ENCODE results near the gene CITED2. TPM values are rescaled to one million over a fixed set of nuclear protein-coding genes. Genes with fewer than 3 reads are reported as not detected.

The CITED2 gene
- polyA plus RNA-seq, 1 donor (not counting 4 experiments of a cell fraction or from before 2014, with no cell fraction given), result 25.0 TPM

GRCh38 chr6:139335447-139336210 is 38.8 kb downstream of the CITED2 start:
- H3K9ac ChIP-seq (ENCODE audit: control insufficient read depth, extremely low read depth, insufficient read depth, low read length), result peak overlapping the region; percentile 59
- dilution Hi-C loops (cut with MboI; ENCODE audit: extremely low pct_ligation_motif_present, low sequenced_read_pairs), result no loop called here

GRCh38 chr6:139334806-139335446 is 39.5 kb downstream of the CITED2 start:
- Histone ChIP-seq H3K27me3 (ENCODE audit: control insufficient read depth, extremely low read depth, insufficient read depth, low read length) (no peaks in the 10 kb centered on the region), H3K79me2 (ENCODE audit: control insufficient read depth, insufficient read depth, low read length) (no peaks in the 10 kb centered on the region), H3K9me1 (ENCODE audit: control insufficient read depth, extremely low read depth, insufficient read depth, low read length) (no peaks in the 10 kb centered on the region), H3K9me3 (ENCODE audit: control insufficient read depth, low read depth, low read length) (no peaks in the 10 kb centered on the region), H3K9ac (ENCODE audit: control insufficient read depth, extremely low read depth, insufficient read depth, low read length) (peak overlapping the region; percentile 59), H3K4me2 (ENCODE audit: control insufficient read depth, extremely low read depth, insufficient read depth, low read depth, low read length) (peak overlapping the region; percentile 65), H3K4me1 (ENCODE audit: control insufficient read depth, extremely low read depth, insufficient read depth, low read length) (peaks cover 25% of the 10 kb centered on the region), H3K4me3 (ENCODE audit: control insufficient read depth in 2 of 3, extremely low read depth in 1 of 3, insufficient read depth in 2 of 3, low read depth in 1 of 3, low read length in 3 of 3) (peak overlapping the region in 2 of 3 experiments; percentile 12 to 35), H3K27ac (ENCODE audit: control insufficient read depth, insufficient read depth, low read length) (peak overlapping the region; percentile 97), H3K36me3 (ENCODE audit: control insufficient read depth in 2 of 2, extremely low read depth in 1 of 2, insufficient read depth in 2 of 2, low read length in 2 of 2) (no peaks in the 10 kb centered on the region), H2AFZ (ENCODE audit: control insufficient read depth, low read length) (peak overlapping the region; percentile 83), H4K20me1 (ENCODE audit: control insufficient read depth, extremely low read depth, insufficient read depth, low read length) (no peaks in the 10 kb centered on the region)
- dilution Hi-C loops (cut with MboI; ENCODE audit: extremely low pct_ligation_motif_present, low sequenced_read_pairs), result no loop called here
- peak; percentile 89 for FAIRE-seq
- TF ChIP-seq EZH2 (IDR thresholded peaks at IDR 0.05; ENCODE audit: low read length) (no peak), CTCF (optimal IDR thresholded peaks at IDR 0.05 in 1 of 3, IDR thresholded peaks at IDR 0.05 in 1 of 3, conservative IDR thresholded peaks at IDR 0.05 in 1 of 3; ENCODE audit: extremely low read depth in 1 of 3, insufficient read depth in 2 of 3, low read length in 3 of 3) (no peak)
- peak; percentile 28 for DNase-seq (ENCODE audit: low read depth, low spot score)

More at GRCh38 chr6:139335447-139336210, 38.8 kb downstream of the CITED2 start:
- H3K27me3 ChIP-seq (ENCODE audit: control insufficient read depth, extremely low read depth, insufficient read depth, low read length), result no peaks in the 10 kb centered on the region
- no peaks in the 10 kb centered on the region for H3K9me3 ChIP-seq (ENCODE audit: control insufficient read depth, low read depth, low read length)
- FAIRE-seq (no peak), DNase-seq (ENCODE audit: low read depth, low spot score) (peak; percentile 52)
- peaks cover 25% of the 10 kb centered on the region for H3K4me1 ChIP-seq (ENCODE audit: control insufficient read depth, extremely low read depth, insufficient read depth, low read length)
- H3K79me2 ChIP-seq (ENCODE audit: control insufficient read depth, insufficient read depth, low read length), result no peaks in the 10 kb centered on the region
- TF ChIP-seq EZH2 (IDR thresholded peaks at IDR 0.05; ENCODE audit: low read length) (no peak), CTCF (optimal IDR thresholded peaks at IDR 0.05 in 1 of 3, IDR thresholded peaks at IDR 0.05 in 1 of 3, conservative IDR thresholded peaks at IDR 0.05 in 1 of 3; ENCODE audit: extremely low read depth in 1 of 3, insufficient read depth in 2 of 3, low read length in 3 of 3) (no peak)
- H4K20me1 ChIP-seq (ENCODE audit: control insufficient read depth, extremely low read depth, insufficient read depth, low read length), result no peaks in the 10 kb centered on the region
- H3K4me2 ChIP-seq (ENCODE audit: control insufficient read depth, extremely low read depth, insufficient read depth, low read depth, low read length), result peak overlapping the region; percentile 65
- peak overlapping the region; percentile 97 for H3K27ac ChIP-seq (ENCODE audit: control insufficient read depth, insufficient read depth, low read length)
- peak overlapping the region in 2 of 3 experiments; percentile 12 to 16 for H3K4me3 ChIP-seq (ENCODE audit: control insufficient read depth in 2 of 3, extremely low read depth in 1 of 3, insufficient read depth in 2 of 3, low read depth in 1 of 3, low read length in 3 of 3)
- no peaks in the 10 kb centered on the region for H3K9me1 ChIP-seq (ENCODE audit: control insufficient read depth, extremely low read depth, insufficient read depth, low read length)
- no peaks in the 10 kb centered on the region for H3K36me3 ChIP-seq (ENCODE audit: control insufficient read depth in 2 of 2, extremely low read depth in 1 of 2, insufficient read depth in 2 of 2, low read length in 2 of 2)
- peak overlapping the region; percentile 83 for H2AFZ ChIP-seq (ENCODE audit: control insufficient read depth, low read length)
